ENCODE measurements around the gene S100A8. TPM values are rescaled to one million over a fixed set of nuclear protein-coding genes. Genes with fewer than 3 reads are reported as not detected.

The S100A8 gene
- total and polyA plus RNA-seq, 2 donors, result 16.5 to 128 TPM

GRCh38 chr1:153392822-153393221, 1.9 kb upstream of the S100A8 start:
- Histone ChIP-seq H3K27ac (ENCODE audit: low read depth) (no peak overlapping the region), H3K36me3 (ENCODE audit: insufficient read depth) (no peaks in the 10 kb centered on the region), H3K4me1 (ENCODE audit: insufficient read depth) (no peaks in the 10 kb centered on the region), H3K4me3 (ENCODE audit: low read depth, low read length) (no peak overlapping the region)
- WGBS, result 85% methylated on average over 3 of the region's 3 CpGs
- no peak for DNase-seq (ENCODE audit: extremely low spot score)

DNA sequence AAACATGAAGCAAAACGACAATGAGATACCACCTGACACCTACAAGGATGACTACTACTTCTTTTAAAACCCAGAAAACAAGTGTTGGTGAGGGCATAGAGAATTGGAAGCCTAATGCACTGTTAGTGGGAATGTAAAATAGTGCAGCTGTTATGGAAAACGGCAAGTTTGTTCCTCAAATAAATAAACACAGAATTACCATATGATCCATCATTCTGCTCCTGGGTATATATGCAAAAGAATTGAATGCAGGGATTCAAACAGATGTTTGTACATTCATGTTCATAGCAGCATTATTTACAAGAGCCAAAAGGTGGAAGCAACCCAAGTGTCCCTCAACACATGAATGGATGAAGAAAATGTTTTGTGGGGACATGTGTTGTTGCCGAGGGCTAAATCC, 1.4 kb upstream of the S100A8 start:
- Histone ChIP-seq H3K27ac (ENCODE audit: low read depth) (no peak overlapping the region), H3K4me1 (ENCODE audit: insufficient read depth) (no peaks in the 10 kb centered on the region), H3K4me3 (ENCODE audit: low read depth, low read length) (no peak overlapping the region), H3K36me3 (ENCODE audit: insufficient read depth) (no peaks in the 10 kb centered on the region)
- no peak for DNase-seq (ENCODE audit: extremely low spot score)
- WGBS, result 49% methylated on average over 3 of the region's 3 CpGs

GRCh38 chr1:153389973-153390879, 647 bp downstream of the S100A8 start:
- no peak for DNase-seq (ENCODE audit: extremely low spot score)
- 76% methylated on average over 17 of the region's 17 CpGs for WGBS
- Histone ChIP-seq H3K4me1 (ENCODE audit: insufficient read depth) (no peaks in the 10 kb centered on the region), H3K36me3 (ENCODE audit: insufficient read depth) (no peaks in the 10 kb centered on the region), H3K4me3 (ENCODE audit: low read depth, low read length) (no peak overlapping the region), H3K27ac (ENCODE audit: low read depth) (no peak overlapping the region)

- DNase-seq (ENCODE audit: extremely low spot score), result no peak
- WGBS, result 79% methylated on average over 1 of the region's 1 CpG
- Histone ChIP-seq H3K4me3 (ENCODE audit: low read depth, low read length) (no peak overlapping the region), H3K36me3 (ENCODE audit: insufficient read depth) (no peaks in the 10 kb centered on the region), H3K27ac (ENCODE audit: low read depth) (no peak overlapping the region), H3K4me1 (ENCODE audit: insufficient read depth) (no peaks in the 10 kb centered on the region)
These were observed 1.5 kb downstream of the S100A8 start for GRCh38 chr1:153389401-153389800.

DNA sequence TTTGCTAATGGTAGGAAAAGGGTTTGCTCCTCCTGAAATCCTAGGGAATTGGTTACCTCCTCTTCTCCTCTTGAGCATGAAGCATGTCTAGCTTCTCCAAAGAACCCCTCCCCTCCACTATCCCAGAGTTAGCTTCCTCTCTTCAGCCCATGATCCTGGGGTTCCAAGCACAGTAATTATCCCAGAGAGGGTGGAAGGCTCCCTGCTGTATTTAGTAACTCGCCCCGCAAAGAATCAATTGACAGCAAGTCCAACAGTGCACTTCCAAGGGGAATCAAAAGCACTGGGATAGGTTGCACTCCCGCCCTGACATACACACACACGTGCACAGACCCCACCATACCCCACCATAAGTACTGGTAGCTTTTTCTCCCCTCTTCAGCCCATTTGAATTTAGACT, 3.1 kb downstream of the S100A8 start:
- WGBS, result 77% methylated on average over 4 of the region's 4 CpGs
- no peaks in the 10 kb centered on the region for H3K36me3 ChIP-seq (ENCODE audit: insufficient read depth)
- no peak for DNase-seq (ENCODE audit: extremely low spot score)
- H3K27ac ChIP-seq (ENCODE audit: low read depth), result no peak overlapping the region
- no peaks in the 10 kb centered on the region for H3K4me1 ChIP-seq (ENCODE audit: insufficient read depth)
- no peak overlapping the region for H3K4me3 ChIP-seq (ENCODE audit: low read depth, low read length)

GRCh38 chr1:153387001-153387400, 3.9 kb downstream of the S100A8 start:
- H3K4me3 ChIP-seq (ENCODE audit: low read depth, low read length), result no peak overlapping the region
- no peaks in the 10 kb centered on the region for H3K4me1 ChIP-seq (ENCODE audit: insufficient read depth)
- no peak overlapping the region for H3K27ac ChIP-seq (ENCODE audit: low read depth)
- 82% methylated on average over 4 of the region's 4 CpGs for WGBS
- H3K36me3 ChIP-seq (ENCODE audit: insufficient read depth), result no peaks in the 10 kb centered on the region
- no peak for DNase-seq (ENCODE audit: extremely low spot score)

- no peak overlapping the region for H3K4me3 ChIP-seq (ENCODE audit: low read depth, low read length)
These were observed 4.4 kb downstream of the S100A8 start for GRCh38 chr1:153386500-153386901.

GRCh38 chr1:153384958-153385580, 5.8 kb downstream of the S100A8 start:
- H3K27ac ChIP-seq (ENCODE audit: low read depth), result no peak overlapping the region
- WGBS, result 74% methylated on average over 4 of the region's 4 CpGs

More at GRCh38 chr1:153386500-153386901, 4.4 kb downstream of the S100A8 start:
- Histone ChIP-seq H3K4me1 (ENCODE audit: insufficient read depth) (no peaks in the 10 kb centered on the region), H3K27ac (ENCODE audit: low read depth) (no peak overlapping the region), H3K36me3 (ENCODE audit: insufficient read depth) (no peaks in the 10 kb centered on the region)
- DNase-seq (ENCODE audit: extremely low spot score), result no peak
- 69% methylated on average over 5 of the region's 5 CpGs for WGBS

DNA sequence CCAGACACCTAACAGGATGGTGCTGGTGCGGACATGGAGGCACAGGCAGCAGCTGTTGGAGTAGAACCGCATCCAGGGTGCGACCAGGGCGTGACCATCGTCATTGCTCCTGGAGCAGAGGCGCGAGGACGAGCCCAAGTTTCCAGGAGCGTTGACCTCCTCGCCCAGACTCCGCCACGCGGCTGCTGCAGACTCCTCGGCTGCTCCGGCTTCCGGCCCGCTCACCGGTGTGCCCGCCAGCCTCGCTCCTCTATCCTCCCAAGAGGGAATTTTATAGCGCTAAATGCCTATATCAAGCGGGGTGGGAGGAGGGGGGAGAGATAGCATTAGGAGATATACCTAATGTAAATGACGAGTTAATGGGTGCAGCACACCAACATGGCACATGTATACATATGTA, 10.2 kb downstream of the S100A8 start:
- Histone ChIP-seq H3K4me3 (ENCODE audit: low read depth, low read length) (no peak overlapping the region), H3K27ac (ENCODE audit: low read depth) (no peak overlapping the region), H3K36me3 (ENCODE audit: insufficient read depth) (no peaks in the 10 kb centered on the region), H3K4me1 (ENCODE audit: insufficient read depth) (no peaks in the 10 kb centered on the region)
- WGBS, result 93% methylated on average over 23 of the region's 23 CpGs
- no peak for DNase-seq (ENCODE audit: extremely low spot score)

More at GRCh38 chr1:153384958-153385580, 5.8 kb downstream of the S100A8 start:
- no peaks in the 10 kb centered on the region for H3K4me1 ChIP-seq (ENCODE audit: insufficient read depth)
- H3K4me3 ChIP-seq (ENCODE audit: low read depth, low read length), result no peak overlapping the region
- no peak for DNase-seq (ENCODE audit: extremely low spot score)
- no peaks in the 10 kb centered on the region for H3K36me3 ChIP-seq (ENCODE audit: insufficient read depth)

GRCh38 chr1:153379591-153379990, 11.3 kb downstream of the S100A8 start:
- Histone ChIP-seq H3K27ac (ENCODE audit: low read depth) (no peak overlapping the region), H3K4me1 (ENCODE audit: insufficient read depth) (no peaks in the 10 kb centered on the region), H3K36me3 (ENCODE audit: insufficient read depth) (no peaks in the 10 kb centered on the region), H3K4me3 (ENCODE audit: low read depth, low read length) (no peak overlapping the region)
- 84% methylated on average over 10 of the region's 10 CpGs for WGBS
- DNase-seq (ENCODE audit: extremely low spot score), result no peak

DNA sequence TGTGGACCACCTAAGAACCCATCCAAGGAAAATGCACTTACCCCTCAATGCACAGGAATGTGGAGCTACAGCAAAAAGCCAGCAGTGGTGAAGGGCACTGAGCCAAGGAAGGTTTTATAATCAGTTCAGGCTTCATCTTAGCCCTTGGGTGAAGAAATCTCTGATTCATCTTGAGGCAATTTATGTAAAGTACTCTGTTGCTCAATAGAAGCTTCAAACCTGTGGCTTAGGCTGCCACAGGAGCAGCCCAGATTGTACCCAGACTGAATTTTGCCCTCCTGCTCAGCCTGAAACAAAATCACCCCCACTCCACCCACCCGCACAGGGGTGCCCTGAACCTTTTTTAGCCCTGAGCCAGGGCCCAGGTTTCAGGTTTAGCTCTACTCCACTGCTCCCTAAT, 15.4 kb downstream of the S100A8 start, which contains the start of gene S100A12:
Gene S100A12, minus strand, starts transcription at position 111 of the 400 bp plus-strand sequence. CDS start 1,029 bp downstream, outside the sequence.
- Histone ChIP-seq H3K4me3 (ENCODE audit: low read depth, low read length) (no peak within 1 kb of the TSS), H3K4me1 (ENCODE audit: insufficient read depth) (no peaks in the 10 kb centered on the region), H3K36me3 (ENCODE audit: insufficient read depth) (no peaks in the 10 kb centered on the region), H3K27ac (ENCODE audit: low read depth) (no peak within 1 kb of the TSS)
- DNase-seq (ENCODE audit: extremely low spot score), result no peak
- WGBS, result 79% methylated on average over 1 of the region's 1 CpG

DNA sequence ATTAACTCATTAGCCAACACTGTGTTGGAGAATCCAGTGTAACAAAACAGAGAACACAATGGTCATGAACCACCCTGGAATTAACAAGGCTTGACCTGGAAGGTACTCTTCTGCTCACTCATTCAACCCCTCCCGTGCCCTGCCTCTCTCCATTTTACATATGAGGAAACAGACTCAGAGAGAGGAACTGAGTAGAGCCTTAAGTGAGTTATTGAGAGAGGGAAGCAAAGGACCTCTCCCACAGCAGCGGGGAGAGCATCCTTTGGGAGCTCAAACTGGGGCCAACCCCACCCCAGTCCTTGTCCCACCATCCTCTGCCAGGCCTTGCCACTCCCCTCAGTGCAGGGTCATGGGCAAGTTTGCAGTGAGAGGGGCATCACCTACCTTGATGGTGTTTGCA, 16.8 kb downstream of the S100A8 start:
- H3K4me3 ChIP-seq (ENCODE audit: low read depth, low read length), result no peak overlapping the region
- H3K4me1 ChIP-seq (ENCODE audit: insufficient read depth), result no peaks in the 10 kb centered on the region
- DNase-seq (ENCODE audit: extremely low spot score), result no peak
- 67% methylated on average over 2 of the region's 2 CpGs for WGBS
- no peaks in the 10 kb centered on the region for H3K36me3 ChIP-seq (ENCODE audit: insufficient read depth)
- H3K27ac ChIP-seq (ENCODE audit: low read depth), result no peak overlapping the region

- WGBS, result 80% methylated on average over 2 of the region's 2 CpGs
- Histone ChIP-seq H3K36me3 (ENCODE audit: insufficient read depth) (no peaks in the 10 kb centered on the region), H3K4me1 (ENCODE audit: insufficient read depth) (no peaks in the 10 kb centered on the region), H3K4me3 (ENCODE audit: low read depth, low read length) (no peak overlapping the region), H3K27ac (ENCODE audit: low read depth) (no peak overlapping the region)
- no peak for DNase-seq (ENCODE audit: extremely low spot score)
These were observed 18.3 kb downstream of the S100A8 start for GRCh38 chr1:153372571-153372970.

- 88% methylated on average over 1 of the region's 1 CpG for WGBS
- H3K4me1 ChIP-seq (ENCODE audit: insufficient read depth), result no peaks in the 10 kb centered on the region
- DNase-seq (ENCODE audit: extremely low spot score), result no peak
- no peaks in the 10 kb centered on the region for H3K36me3 ChIP-seq (ENCODE audit: insufficient read depth)
- no peak overlapping the region for H3K27ac ChIP-seq (ENCODE audit: low read depth)
- no peak overlapping the region for H3K4me3 ChIP-seq (ENCODE audit: low read depth, low read length)
These were observed 19.6 kb downstream of the S100A8 start for GRCh38 chr1:153371231-153371630.
